Measurements from ENCODE around the gene RHOF. TPM values are rescaled to one million over a fixed set of nuclear protein-coding genes. Genes with fewer than 3 reads are reported as not detected.

Gene RHOF
- total RNA-seq, 1 experiment from 2014 or later = 71.8 TPM

GRCh38 chr12:121749267-121749666 lies 44.2 kb downstream of the RHOF start:
- no TSS peak for BruUV-seq (replicated peaks)
- TF ChIP-seq CTCF (IDR thresholded peaks at IDR 0.05) (no peak), TCF7L2 (IDR thresholded peaks at IDR 0.05; ENCODE audit: low read depth, low read length) (no peak), POLR2AphosphoS5 (IDR thresholded peaks at IDR 0.05; ENCODE audit: low read depth, low read length) (no peak), REST (IDR thresholded peaks at IDR 0.05; ENCODE audit: insufficient read depth in 1 of 2, low read depth in 2 of 2, low read length in 1 of 2) (no peak), SIN3A (IDR thresholded peaks at IDR 0.05; ENCODE audit: borderline replicate concordance, insufficient read depth, low read depth, low read length) (no peak)
- POLR2A ChIA-PET = interaction anchor here (0.6 kb wide), 1 partner anchor 41 kb away, joined by 3 read pairs; no protein-coding TSS in a partner anchor
- peaks cover 7% of the 10 kb centered on the region for H3K4me1 ChIP-seq (ENCODE audit: control insufficient read depth, insufficient read depth, low read length)
- H3K36me3 ChIP-seq (ENCODE audit: control insufficient read depth, insufficient read depth, low read length) = no peaks in the 10 kb centered on the region
- H3K4me3 ChIP-seq (ENCODE audit: low read depth in 2 of 2, low read length in 2 of 2) = no peak overlapping the region
- no peak overlapping the region for H3K27ac ChIP-seq (ENCODE audit: low read length)
- intact Hi-C loops (cut with micrococcal nuclease; ENCODE audit: unreplicated experiment) = no loop called here
- H3K27me3 ChIP-seq (ENCODE audit: control insufficient read depth, insufficient read depth, low read length) = no peaks in the 10 kb centered on the region
- in situ Hi-C loops (cut with HindIII; ENCODE audit: low pct_unique_long_range_greater_than_20kb, low sequenced_read_pairs) = no loop called here
- DNase-seq (ENCODE audit: low read depth, low spot score) = no peak
- CTCF ChIA-PET = no interaction called here
- H3K9me3 ChIP-seq (ENCODE audit: control insufficient read depth, insufficient read depth, low read depth, low read length) = no peaks in the 10 kb centered on the region
- peak; percentile 42; the same call in 1 of the 2 replicates for ATAC-seq

GRCh38 chr12:121748571-121749265 lies 44.8 kb downstream of the RHOF start:
- Histone ChIP-seq H3K27ac (ENCODE audit: low read length) (peak overlapping the region; percentile 24; the same call in 1 of the 2 replicates), H3K4me1 (ENCODE audit: control insufficient read depth, insufficient read depth, low read length) (peaks cover 7% of the 10 kb centered on the region), H3K36me3 (ENCODE audit: control insufficient read depth, insufficient read depth, low read length) (no peaks in the 10 kb centered on the region), H3K9me3 (ENCODE audit: control insufficient read depth, insufficient read depth, low read depth, low read length) (no peaks in the 10 kb centered on the region), H3K27me3 (ENCODE audit: control insufficient read depth, insufficient read depth, low read length) (no peaks in the 10 kb centered on the region), H3K4me3 (ENCODE audit: low read depth in 2 of 2, low read length in 2 of 2) (0 out of 4 replicates have a peak overlapping the region, but pooled peaks of 1 of the 2 experiments have one; percentile 23)
- ChIA-PET CTCF (no interaction called here), POLR2A (no interaction called here)
- ATAC-seq = peak; percentile 94
- in situ Hi-C loops (cut with HindIII; ENCODE audit: low pct_unique_long_range_greater_than_20kb, low sequenced_read_pairs) (no loop called here), intact Hi-C loops (cut with micrococcal nuclease; ENCODE audit: unreplicated experiment) (no loop called here)
- DNase-seq (ENCODE audit: low read depth, low spot score) = peak; percentile 72
- TF ChIP-seq CTCF (IDR thresholded peaks at IDR 0.05) (no peak), SIN3A (IDR thresholded peaks at IDR 0.05; ENCODE audit: borderline replicate concordance, insufficient read depth, low read depth, low read length) (no peak), TCF7L2 (IDR thresholded peaks at IDR 0.05; ENCODE audit: low read depth, low read length) (no peak), POLR2AphosphoS5 (IDR thresholded peaks at IDR 0.05; ENCODE audit: low read depth, low read length) (no peak), REST (IDR thresholded peaks at IDR 0.05; ENCODE audit: insufficient read depth in 1 of 2, low read depth in 2 of 2, low read length in 1 of 2) (no peak)
- BruUV-seq (replicated peaks) = no TSS peak
